GM12878 (cell line): ENCODE data around the gene ATF2. TPM values are rescaled to one million over a fixed set of nuclear protein-coding genes. Genes with fewer than 3 reads are reported as not detected.

Source experiments
- ATAC-seq: fragments of 200-7000 bp; cut with Tn5 transposase; 3 replicates; pipeline ENCODE4 v1.9.1; 2020; ENCODE audit warnings: mild to moderate bottlenecking, moderate library complexity
- BruUV-seq: library from RNA; stranded (reverse); fragments of 400-500 nt; replicated peaks from 2 replicates; lab custom pipeline; 2021; lab: Mats Ljungman, UMichigan
- CTCF ChIA-PET: fragments of 300-600 bp; sonication (Branson Sonifier 250); formaldehyde crosslinking; extraction: SDS; loops from one replicate; lab custom pipeline; 2021; ENCODE audit warnings: inconsistent platforms; lab: Yijun Ruan, JAX
- POLR2A ChIA-PET: fragments of 350-600 bp; formaldehyde crosslinking; extraction: SDS; loops from one replicate; lab custom pipeline; 2021; ENCODE audit warnings: inconsistent platforms; lab: Charles Lee
- RAD21 ChIA-PET: fragments of 300-600 bp; sonication (Branson Sonifier 250); formaldehyde crosslinking; loops from one replicate; lab custom pipeline; 2023; ENCODE audit warnings: antibody characterized with exemption; ENCODE audit not compliant: unreplicated experiment; lab: Charles Lee
- SMC1A ChIA-PET: fragments of 300-600 bp; sonication (Branson Sonifier 250); formaldehyde crosslinking; loops from one replicate; lab custom pipeline; 2023; ENCODE audit not compliant: unreplicated experiment, uncharacterized antibody; lab: Charles Lee
- DNase-seq: peaks from one replicate; pipeline ENCODE4 v3.0.0-alpha.2; 2011; ENCODE audit warnings: low read depth, low spot score
- FAIRE-seq: peaks from 3 replicates; lab custom pipeline; 2011; peaks lifted over from hg19 to GRCh38; lab: Jason Lieb, UNC
- H2AFZ ChIP-seq: 2 replicates; pipeline ENCODE4 v1.6.0; 2011; ENCODE audit warnings: low read depth, low read length, control low read depth; ENCODE audit not compliant: control insufficient read depth
- H3K27ac ChIP-seq: 2 replicates; pipeline ENCODE4 v1.5.1; 2011; ENCODE audit warnings: control low read depth; ENCODE audit not compliant: control insufficient read depth, insufficient read depth
- H3K27me3 ChIP-seq, 2 experiments: replicated peaks in 1 of 2; 2 replicates each; pipeline versions ENCODE4 v1.6.0 to v1.6.1; 2011; ENCODE audit warnings: low read length in 1 of 2; ENCODE audit not compliant: control insufficient read depth in 2 of 2, insufficient read depth in 2 of 2
- H3K36me3 ChIP-seq, 2 experiments: 2 replicates each; pipeline ENCODE4 v1.5.1; 2011; ENCODE audit warnings: low read length in 1 of 2; ENCODE audit not compliant: control insufficient read depth in 2 of 2, insufficient read depth in 2 of 2
- H3K4me1 ChIP-seq: 2 replicates; pipeline ENCODE4 v1.6.1; 2011; ENCODE audit warnings: mild to moderate bottlenecking, low read length, moderate library complexity, mixed read lengths; ENCODE audit not compliant: control insufficient read depth, insufficient read depth
- H3K4me2 ChIP-seq: 2 replicates; pipeline ENCODE4 v1.6.0; 2011; ENCODE audit warnings: control low read depth; ENCODE audit not compliant: control insufficient read depth, insufficient read depth
- H3K4me3 ChIP-seq: fragments of 200-600 bp; sonication (generic); 2 replicates; pipeline ENCODE4 v1.5.1; 2016
- H3K79me2 ChIP-seq: 2 replicates; pipeline ENCODE4 v1.6.0; 2011; ENCODE audit warnings: low read length; ENCODE audit not compliant: control insufficient read depth, insufficient read depth
- H3K9ac ChIP-seq: 2 replicates; pipeline ENCODE4 v1.8.0; 2011; ENCODE audit warnings: low read length, control low read depth, mixed read lengths; ENCODE audit not compliant: control insufficient read depth, insufficient read depth
- H3K9me3 ChIP-seq: replicated peaks from 3 replicates; pipeline ENCODE4 v1.5.1; 2011; ENCODE audit warnings: mild to moderate bottlenecking, low read length; ENCODE audit not compliant: control insufficient read depth, insufficient read depth
- H4K20me1 ChIP-seq: 2 replicates; pipeline ENCODE4 v1.6.0; 2011; ENCODE audit not compliant: control insufficient read depth, insufficient read depth
- CREB1 ChIP-seq: IDR thresholded peaks from 2 replicates; pipeline ENCODE4 v1.6.1; 2012; ENCODE audit warnings: low read depth, mild to moderate bottlenecking, inconsistent platforms
- HCFC1 ChIP-seq: fragments of 150-350 bp; IDR thresholded peaks from 2 replicates; pipeline ENCODE4 v1.6.1; 2014; ENCODE audit warnings: low read length
- HDGF ChIP-seq: fragments of 450-650 bp; IDR thresholded peaks from 2 replicates; pipeline ENCODE4 v1.6.1; 2016; ENCODE audit warnings: antibody characterized with exemption
- KDM1A ChIP-seq: fragments of 200-600 bp; sonication (generic); IDR thresholded peaks from 2 replicates; pipeline ENCODE4 v1.6.1; 2016; ENCODE audit warnings: borderline replicate concordance
- MLLT1 ChIP-seq: fragments of 450-650 bp; IDR thresholded peaks from 2 replicates; pipeline ENCODE4 v1.6.1; 2016; ENCODE audit warnings: mild to moderate bottlenecking
- NKRF ChIP-seq: fragments of 450-650 bp; conservative IDR thresholded peaks from 2 replicates; pipeline ENCODE4 v1.6.1; 2017; ENCODE audit warnings: mild to moderate bottlenecking, moderate library complexity
- PAX8 ChIP-seq: fragments of 450-650 bp; IDR thresholded peaks from 2 replicates; pipeline ENCODE4 v1.6.1; 2017; ENCODE audit warnings: mild to moderate bottlenecking, moderate library complexity
- POLR2AphosphoS2 ChIP-seq: IDR thresholded peaks from 2 replicates; pipeline ENCODE4 v1.6.1; 2011; ENCODE audit warnings: low read depth, mild to moderate bottlenecking, low read length, improper control_type of control experiment, moderate library complexity
- TCF7 ChIP-seq: IDR thresholded peaks from 2 replicates; pipeline ENCODE4 v1.6.1; 2014; ENCODE audit warnings: antibody characterized with exemption, borderline replicate concordance
- whole genome bisulfite sequencing: methylation state at CpG from one replicate; pipeline ENCODE4 v1.1.6; 2016; ENCODE audit warnings: low lambda C conversion rate; ENCODE audit not compliant: insufficient replicate concordance, insufficient coverage; ENCODE audit errors: missing lambda C conversion rate; 5-methylcytosine and 5-hydroxymethylcytosine counted together
- in situ Hi-C: fragments of 300-500 bp; cut with MboI; formaldehyde crosslinking; loops from 9 replicates; pipeline ENCODE4 v1.14.3; 2018; ENCODE audit warnings: mixed read lengths
- intact Hi-C: fragments of 100-400 bp; cut with micrococcal nuclease; formaldehyde crosslinking; loops from one replicate; pipeline ENCODE4 v1.14.2; 2022; ENCODE audit not compliant: unreplicated experiment
- polyA plus RNA-seq, 11 experiments: library from polyadenylated mRNA; depleted of rRNA in 4 of 11; unstranded in 6 of 11; stranded (reverse) in 5 of 11; fragments of >200 nt; fragmentation: Nextera tagmentation in 4 of 11; fragmentation: Illumina TruSeq in 1 of 11; extraction: Ambion mirVana in 4 of 11; extraction: Trizol in 1 of 11; gene quantifications; 1 replicate in 1 of 11; 2 replicates in 10 of 11; pipeline versions ENCODE4 v1.2.1 to v1.2.3, GENCODE V29; 2011 to 2016; ENCODE audit warnings: inconsistent platforms in 2 of 11, missing spikeins in 2 of 11, low read depth in 1 of 11
- total RNA-seq, 4 experiments: library from RNA; depleted of rRNA in 3 of 4; stranded (reverse); fragments of >200 nt in 3 of 4; fragmentation: Illumina TruSeq in 1 of 4; extraction: Trizol in 1 of 4; gene quantifications; 2 replicates each; pipeline versions ENCODE4 v1.2.1 to v1.2.3, GENCODE V29; 2013 to 2021
- TF ChIP-seq, protein P1 (sequence below): fragments of 450-650 bp; formaldehyde crosslinking; IDR thresholded peaks from 2 replicates; pipeline ENCODE4 v1.4.0; 2022; ENCODE audit warnings: mild to moderate bottlenecking, moderate library complexity
- TF ChIP-seq, protein P2 (sequence below): IDR thresholded peaks from 2 replicates; pipeline ENCODE4 v1.6.1; 2012; ENCODE audit warnings: low read depth, low read length, improper control_type of control experiment
- TF ChIP-seq, protein P3 (sequence below): IDR thresholded peaks from 2 replicates; pipeline ENCODE4 v1.6.1; 2011; ENCODE audit warnings: low read depth, mild to moderate bottlenecking, low read length, moderate library complexity, borderline replicate concordance; ENCODE audit errors: extremely low read depth

The ATF2 gene
- total and polyA plus RNA-seq, 10 of the 15 experiments (the other 5 are each of a cell fraction or from before 2014, with no cell fraction given), result 10.3 to 78.0 (median 36.0) TPM

GRCh38 chr2:175181877-175182308 is 13.9 kb upstream of the ATF2 start (continued):
- TF ChIP-seq, protein P1, sequence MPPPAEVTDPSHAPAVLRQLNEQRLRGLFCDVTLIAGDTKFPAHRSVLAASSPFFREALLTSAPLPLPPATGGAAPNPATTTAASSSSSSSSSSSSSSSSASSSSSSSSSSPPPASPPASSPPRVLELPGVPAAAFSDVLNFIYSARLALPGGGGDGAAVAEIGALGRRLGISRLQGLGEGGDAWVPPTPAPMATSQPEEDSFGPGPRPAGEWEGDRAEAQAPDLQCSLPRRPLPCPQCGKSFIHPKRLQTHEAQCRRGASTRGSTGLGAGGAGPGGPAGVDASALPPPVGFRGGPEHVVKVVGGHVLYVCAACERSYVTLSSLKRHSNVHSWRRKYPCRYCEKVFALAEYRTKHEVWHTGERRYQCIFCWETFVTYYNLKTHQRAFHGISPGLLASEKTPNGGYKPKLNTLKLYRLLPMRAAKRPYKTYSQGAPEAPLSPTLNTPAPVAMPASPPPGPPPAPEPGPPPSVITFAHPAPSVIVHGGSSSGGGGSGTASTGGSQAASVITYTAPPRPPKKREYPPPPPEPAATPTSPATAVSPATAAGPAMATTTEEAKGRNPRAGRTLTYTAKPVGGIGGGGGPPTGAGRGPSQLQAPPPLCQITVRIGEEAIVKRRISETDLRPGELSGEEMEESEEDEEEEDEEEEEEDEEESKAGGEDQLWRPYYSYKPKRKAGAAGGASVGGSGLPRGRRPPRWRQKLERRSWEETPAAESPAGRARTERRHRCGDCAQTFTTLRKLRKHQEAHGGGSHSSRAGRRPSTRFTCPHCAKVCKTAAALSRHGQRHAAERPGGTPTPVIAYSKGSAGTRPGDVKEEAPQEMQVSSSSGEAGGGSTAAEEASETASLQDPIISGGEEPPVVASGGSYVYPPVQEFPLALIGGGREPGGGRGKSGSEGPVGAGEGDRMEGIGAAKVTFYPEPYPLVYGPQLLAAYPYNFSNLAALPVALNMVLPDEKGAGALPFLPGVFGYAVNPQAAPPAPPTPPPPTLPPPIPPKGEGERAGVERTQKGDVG (CRISPR knock-in tag), result no peak
- TF ChIP-seq, protein P2, sequence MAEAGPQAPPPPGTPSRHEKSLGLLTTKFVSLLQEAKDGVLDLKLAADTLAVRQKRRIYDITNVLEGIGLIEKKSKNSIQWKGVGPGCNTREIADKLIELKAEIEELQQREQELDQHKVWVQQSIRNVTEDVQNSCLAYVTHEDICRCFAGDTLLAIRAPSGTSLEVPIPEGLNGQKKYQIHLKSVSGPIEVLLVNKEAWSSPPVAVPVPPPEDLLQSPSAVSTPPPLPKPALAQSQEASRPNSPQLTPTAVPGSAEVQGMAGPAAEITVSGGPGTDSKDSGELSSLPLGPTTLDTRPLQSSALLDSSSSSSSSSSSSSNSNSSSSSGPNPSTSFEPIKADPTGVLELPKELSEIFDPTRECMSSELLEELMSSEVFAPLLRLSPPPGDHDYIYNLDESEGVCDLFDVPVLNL, result no peak
- no peak for TF ChIP-seq POLR2AphosphoS2
- TF ChIP-seq PAX8, result peak; percentile 60; the same call in 1 of the 2 replicates
- no peak for TF ChIP-seq HDGF
- TF ChIP-seq, all 136 proteins: peak for 10

- CTCF ChIA-PET, result no interaction called here
- intact Hi-C loops, result loop anchor here (1.0 kb wide), 1 partner anchor 13 kb away; the partner anchor contains the start of gene ATF2
- SMC1A ChIA-PET, result interaction anchor here (1.1 to 5.3 kb wide), 4 partner anchors 13 to 69 kb away, joined by 3 to 22 read pairs (median 9); partner anchors contain the start of gene ATF2
- TF ChIP-seq MLLT1, result peak; percentile 46; the same call in 1 of the 2 replicates
- TF ChIP-seq KDM1A, result no peak
- TF ChIP-seq TCF7, result peak; percentile 52; the same call in 1 of the 2 replicates
- peak; percentile 68; the same call in 1 of the 2 replicates for TF ChIP-seq CREB1
- 0 out of 2 replicates have a peak, but pooled peaks have one; percentile 70 for TF ChIP-seq NKRF
- TF ChIP-seq, protein P3, sequence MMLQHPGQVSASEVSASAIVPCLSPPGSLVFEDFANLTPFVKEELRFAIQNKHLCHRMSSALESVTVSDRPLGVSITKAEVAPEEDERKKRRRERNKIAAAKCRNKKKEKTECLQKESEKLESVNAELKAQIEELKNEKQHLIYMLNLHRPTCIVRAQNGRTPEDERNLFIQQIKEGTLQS, result 0 out of 2 replicates have a peak, but pooled peaks have one; percentile 30
- peak; percentile 65 for TF ChIP-seq HCFC1
Measured at GRCh38 chr2:175181104-175181876, 13.3 kb upstream of the ATF2 start, which contains the start of gene ATP5MC3. ATP5MC3 (minus strand) TSS chr2:175181710; CDS start chr2:175181393, 317 bp downstream.

More at GRCh38 chr2:175181104-175181876, 13.3 kb upstream of the ATF2 start, which contains the start of gene ATP5MC3:
- Histone ChIP-seq H3K79me2 (peaks cover 45% of the 10 kb centered on the region), H3K9ac (peak within 1 kb of the TSS; percentile 80), H2AFZ (peak within 1 kb of the TSS; percentile 99), H3K27ac (peak within 1 kb of the TSS; percentile 69), H3K36me3 (peaks cover 2 to 21% of the 10 kb centered on the region in 2 experiments; a peak in 3 of 4 replicates), H3K9me3 (no peaks in the 10 kb centered on the region; the same call in 2 of the 3 replicates), H3K27me3 (no peaks in the 10 kb centered on the region), H4K20me1 (no peaks in the 10 kb centered on the region), H3K4me3 (peak within 1 kb of the TSS; percentile 83), H3K4me1 (no peaks in the 10 kb centered on the region), H3K4me2 (peak within 1 kb of the TSS; percentile 92)
- ATAC-seq (peak; percentile 93), FAIRE-seq (peak; percentile 88), DNase-seq (peak; percentile 91)
- ChIA-PET POLR2A (interaction anchor here (1.6 to 1.8 kb wide), 2 partner anchors 12 to 15 kb away, joined by 6 to 7 read pairs; partner anchors contain the start of gene ATF2), RAD21 (interaction anchor here (2.3 kb wide), 1 partner anchor 69 kb away, joined by 5 read pairs; no protein-coding TSS in a partner anchor)
- WGBS, result under 1% methylated on average over 52 of the region's 53 CpGs
- in situ Hi-C loops, result no loop called here
- BruUV-seq, result no TSS peak
